ENCODE results near the gene RHBDL1.

The RHBDL1 gene

GRCh38 chr16:669666-670065 lies 5.8 kb upstream of the RHBDL1 start:
- H3K4me3 ChIP-seq (ENCODE audit: low read length), result no peak overlapping the region
- DNase-seq (ENCODE audit: low read depth, low spot score), result no peak

GRCh38 chr16:670485-671352 lies 4.8 kb upstream of the RHBDL1 start:
- no peak for DNase-seq (ENCODE audit: low read depth, low spot score)
- no peak overlapping the region for H3K4me3 ChIP-seq (ENCODE audit: low read length)

- DNase-seq (ENCODE audit: low read depth, low spot score), result no peak
- no peak overlapping the region for H3K4me3 ChIP-seq (ENCODE audit: low read length)
These were observed 3.9 kb upstream of the RHBDL1 start for GRCh38 chr16:671353-672131.

GRCh38 chr16:672371-672770 lies 3.1 kb upstream of the RHBDL1 start:
- no peak overlapping the region for H3K4me3 ChIP-seq (ENCODE audit: low read length)
- no peak for DNase-seq (ENCODE audit: low read depth, low spot score)

- H3K4me3 ChIP-seq (ENCODE audit: low read length), result no peak overlapping the region
- no peak for DNase-seq (ENCODE audit: low read depth, low spot score)
These were observed 2.6 kb upstream of the RHBDL1 start for GRCh38 chr16:672851-673250.

DNA sequence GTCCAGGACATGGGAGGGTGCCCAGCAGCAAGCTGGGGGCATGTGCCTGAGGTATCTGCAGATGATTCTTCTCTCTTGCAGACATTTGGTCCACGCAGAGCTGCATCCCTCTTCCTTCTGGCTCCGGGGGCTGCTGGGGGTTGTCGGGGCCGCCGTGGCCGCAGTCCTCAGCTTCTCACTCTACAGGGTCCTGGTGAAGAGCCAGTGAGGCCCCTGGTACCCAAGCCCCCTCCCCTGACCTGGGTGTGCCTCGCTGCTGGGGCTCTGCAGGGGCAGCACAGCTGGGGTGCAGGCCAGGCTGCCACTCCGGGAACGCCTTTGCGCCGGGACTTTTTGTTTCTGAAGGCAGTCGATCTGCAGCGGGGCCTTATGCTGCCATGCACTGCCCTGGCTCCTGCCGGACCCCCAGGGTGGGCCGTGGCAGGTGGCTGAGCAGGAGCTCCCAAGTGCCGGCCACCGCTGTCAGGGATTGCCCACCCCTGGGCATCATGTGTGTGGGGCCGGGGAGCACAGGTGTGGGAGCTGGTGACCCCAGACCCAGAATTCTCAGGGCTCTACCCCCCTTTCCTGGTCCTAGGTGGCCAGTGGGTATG lies 2.0 kb upstream of the RHBDL1 start:
- no peak overlapping the region for H3K4me3 ChIP-seq (ENCODE audit: low read length)
- no peak for DNase-seq (ENCODE audit: low read depth, low spot score)

DNA sequence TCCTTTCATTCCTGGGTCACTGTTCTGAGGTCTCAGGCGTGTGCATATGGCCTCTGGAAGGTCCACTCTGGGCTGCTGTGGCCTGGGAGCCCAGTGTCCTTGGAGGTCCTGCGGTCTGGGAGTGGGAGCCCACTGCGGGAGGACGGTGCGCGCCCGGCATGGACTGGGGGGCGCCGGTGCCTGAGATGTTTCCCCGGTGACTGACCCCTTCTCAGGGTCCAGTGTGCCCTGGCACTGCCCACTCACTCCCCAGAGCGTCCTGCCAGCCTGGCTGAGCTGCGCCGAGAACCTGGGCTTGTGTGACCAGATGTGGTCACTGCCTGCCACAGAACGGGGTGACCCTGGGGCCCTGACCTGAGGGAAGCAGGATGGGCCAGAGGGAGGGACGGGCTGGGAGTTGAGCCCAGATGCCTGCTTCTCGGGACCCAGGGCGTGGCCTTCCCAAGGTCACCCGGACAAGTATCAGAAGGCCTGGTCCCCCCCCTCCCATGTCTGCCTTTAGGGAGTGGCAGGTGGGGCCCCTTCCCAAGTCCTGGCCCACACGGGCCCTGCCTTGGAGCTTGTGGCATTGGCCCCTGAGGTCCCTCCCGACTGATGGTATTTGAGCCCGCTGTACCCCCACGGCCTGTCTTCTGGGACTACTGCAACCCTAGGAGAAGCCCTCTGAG lies 1.1 kb upstream of the RHBDL1 start:
- DNase-seq (ENCODE audit: low read depth, low spot score), result no peak
- no peak overlapping the region for H3K4me3 ChIP-seq (ENCODE audit: low read length)

- no peak overlapping the region for H3K4me3 ChIP-seq (ENCODE audit: low read length)
- no peak for DNase-seq (ENCODE audit: low read depth, low spot score)
These were observed 553 bp downstream of the RHBDL1 start for GRCh38 chr16:675884-676564.

- DNase-seq (ENCODE audit: low read depth, low spot score), result no peak
- no peak overlapping the region for H3K4me3 ChIP-seq (ENCODE audit: low read length)
These were observed 1.1 kb downstream of the RHBDL1 start for GRCh38 chr16:676565-676902.

GRCh38 chr16:676913-677312 lies 1.4 kb downstream of the RHBDL1 start:
- H3K4me3 ChIP-seq (ENCODE audit: low read length), result no peak overlapping the region
- no peak for DNase-seq (ENCODE audit: low read depth, low spot score)

DNA sequence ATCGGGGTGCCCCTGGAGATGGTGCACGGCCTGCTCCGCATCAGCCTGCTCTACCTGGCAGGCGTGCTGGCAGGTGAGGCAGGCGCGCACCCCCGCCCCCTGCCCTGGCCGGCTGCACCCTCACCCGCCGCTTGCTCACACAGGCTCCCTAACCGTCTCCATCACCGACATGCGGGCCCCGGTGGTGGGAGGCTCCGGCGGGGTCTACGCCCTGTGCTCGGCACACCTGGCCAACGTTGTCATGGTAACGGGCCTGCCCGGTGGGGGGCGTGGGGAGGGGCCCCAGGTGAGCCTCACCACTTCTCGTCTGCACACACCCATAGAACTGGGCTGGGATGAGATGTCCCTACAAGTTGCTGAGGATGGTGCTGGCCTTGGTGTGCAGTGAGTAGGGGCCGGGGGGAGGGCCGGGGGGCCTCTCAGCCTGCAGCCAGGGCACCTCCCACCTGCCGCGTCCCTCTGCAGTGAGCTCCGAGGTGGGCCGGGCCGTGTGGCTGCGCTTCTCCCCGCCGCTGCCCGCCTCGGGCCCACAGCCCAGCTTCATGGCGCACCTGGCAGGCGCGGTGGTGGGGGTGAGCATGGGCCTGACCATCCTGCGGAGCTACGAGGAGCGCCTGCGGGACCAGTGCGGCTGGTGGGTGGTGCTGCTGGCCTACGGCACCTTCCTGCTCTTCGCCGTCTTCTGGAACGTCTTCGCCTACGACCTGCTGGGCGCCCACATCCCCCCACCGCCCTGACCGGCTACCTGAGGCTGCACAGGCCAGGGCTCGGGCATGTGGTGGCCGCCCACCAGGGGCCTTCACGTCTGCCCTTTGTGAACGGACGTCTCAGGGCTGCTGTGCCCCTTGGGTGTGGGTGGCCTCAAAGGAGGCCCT lies 2.1 kb downstream of the RHBDL1 start:
- no peak for DNase-seq (ENCODE audit: low read depth, low spot score)
- H3K4me3 ChIP-seq (ENCODE audit: low read length), result no peak overlapping the region

GRCh38 chr16:678209-678857 lies 2.9 kb downstream of the RHBDL1 start:
- H3K4me3 ChIP-seq (ENCODE audit: low read length), result no peak overlapping the region
- DNase-seq (ENCODE audit: low read depth, low spot score), result no peak

DNA sequence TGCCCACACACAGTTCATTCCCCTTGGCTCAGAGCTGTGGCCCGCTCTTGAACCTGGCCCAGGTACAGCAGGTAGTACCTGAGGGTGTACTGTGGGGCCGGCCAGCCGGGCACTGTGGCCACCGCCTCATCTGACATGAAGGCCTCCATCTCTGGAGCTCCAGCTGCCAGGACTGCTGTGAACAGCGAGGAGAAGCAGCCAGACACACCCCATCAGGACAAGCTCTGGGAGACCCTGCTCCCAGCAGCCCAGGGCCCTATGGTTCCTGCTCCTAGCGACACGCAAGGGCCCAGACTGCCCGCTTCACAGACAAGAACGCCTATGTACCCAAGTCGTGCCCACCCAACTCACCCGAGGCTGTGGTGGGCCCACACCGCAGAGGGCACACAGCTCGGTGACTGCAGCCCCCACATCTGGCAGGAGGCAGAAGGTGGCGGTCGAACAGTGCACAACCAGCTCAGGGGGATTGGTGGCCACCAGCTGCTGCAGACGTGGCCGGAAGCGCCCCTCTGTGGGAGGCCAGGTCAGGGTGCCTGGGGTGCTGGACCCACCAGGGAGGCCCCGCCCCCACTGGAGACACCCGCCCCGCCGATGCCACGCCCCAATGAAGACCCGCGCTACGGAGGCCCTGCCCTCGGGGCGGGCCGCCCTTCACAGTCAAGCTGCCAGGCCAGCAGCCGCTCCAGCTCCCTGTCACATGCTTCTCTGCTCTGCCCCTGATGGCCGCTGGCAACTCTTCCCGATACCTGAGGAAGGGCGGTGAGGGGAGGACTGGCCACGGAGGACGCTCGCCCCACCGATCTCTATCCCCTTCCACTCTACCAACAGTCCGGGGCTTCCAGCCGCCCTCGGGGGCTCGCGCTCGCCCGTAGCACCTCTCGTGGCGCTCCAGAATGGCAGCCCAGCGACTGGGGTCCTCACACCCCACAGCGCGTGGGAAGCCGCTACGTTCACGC lies 3.7 kb downstream of the RHBDL1 start:
- peak; percentile 47 for DNase-seq (ENCODE audit: low read depth, low spot score)
- peak overlapping the region; percentile 54 for H3K4me3 ChIP-seq (ENCODE audit: low read length)

- DNase-seq (ENCODE audit: low read depth, low spot score), result peak; percentile 60
- peak within 1 kb of the TSS; percentile 59 for H3K4me3 ChIP-seq (ENCODE audit: low read length)
These were observed 4.5 kb downstream of the RHBDL1 start, which contains the start of gene STUB1 for GRCh38 chr16:679814-680624. Gene STUB1, plus strand, starts transcription at chr16:680410. Its CDS starts 116 bp downstream, at chr16:680526.

GRCh38 chr16:680625-680945 lies 5.1 kb downstream of the RHBDL1 start:
- DNase-seq (ENCODE audit: low read depth, low spot score), result no peak
- H3K4me3 ChIP-seq (ENCODE audit: low read length), result peak overlapping the region; percentile 59
